ENCODE measurements around the gene ZNRF3. TPM values are rescaled to one million over a fixed set of nuclear protein-coding genes. Genes with fewer than 3 reads are reported as not detected.
"Not testable (repeated sequence)": the region's sequence is repeated elsewhere in the genome, so short reads cannot be mapped to it uniquely, and the experiment has no call there.

The ZNRF3 gene
- total RNA-seq, 1 donor from 2014 or later: 12.4 TPM

DNA sequence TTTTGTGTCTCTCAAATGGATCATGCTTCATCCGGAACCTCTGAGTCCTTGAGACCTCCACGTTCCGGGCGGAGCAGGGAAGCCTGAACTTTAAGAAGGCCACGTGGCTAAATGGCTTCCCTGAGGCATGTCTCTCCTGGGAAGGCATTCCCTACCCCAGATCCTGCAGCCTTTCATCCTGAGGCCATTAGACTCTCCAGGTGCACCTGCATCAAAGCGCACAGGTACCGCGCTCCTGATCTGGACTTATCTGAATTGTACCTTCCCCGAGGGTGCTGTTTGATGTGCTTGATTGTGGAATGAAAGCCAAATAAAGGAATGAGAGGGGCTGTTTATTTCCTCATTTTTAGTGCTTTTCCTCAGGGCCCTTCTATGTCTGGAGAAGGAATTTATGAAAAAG, 155.8 kb downstream of the ZNRF3 start:
- no peak for DNase-seq

- not testable (repeated sequence) for DNase-seq
These were observed 156.3 kb downstream of the ZNRF3 start for GRCh38 chr22:29039684-29040083.

GRCh38 chr22:29040385-29041275, 157.3 kb downstream of the ZNRF3 start:
- peak; percentile 93 for DNase-seq

DNA sequence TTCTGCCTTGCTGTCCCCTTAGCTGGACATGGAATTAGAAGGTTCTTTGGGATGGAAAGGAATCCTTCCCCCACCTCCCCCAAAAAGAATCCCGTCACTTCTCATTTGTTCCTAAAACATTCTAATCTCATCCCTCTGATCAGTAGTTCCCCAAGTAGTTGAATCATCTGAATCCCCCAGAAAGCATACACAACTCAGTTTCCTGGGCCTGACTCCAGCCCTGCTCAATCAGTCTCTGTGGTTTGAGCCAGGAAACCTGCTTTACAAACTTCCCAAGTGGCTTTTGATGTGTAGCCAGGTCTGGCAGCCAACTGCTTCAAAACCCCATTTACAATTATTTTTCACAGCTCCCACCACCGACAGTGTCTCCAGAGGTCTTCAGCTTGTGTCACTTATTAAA, 158.0 kb downstream of the ZNRF3 start:
- DNase-seq: peak; percentile 59

- DNase-seq: no peak
These were observed 160.7 kb downstream of the ZNRF3 start for GRCh38 chr22:29043906-29044575.

DNA sequence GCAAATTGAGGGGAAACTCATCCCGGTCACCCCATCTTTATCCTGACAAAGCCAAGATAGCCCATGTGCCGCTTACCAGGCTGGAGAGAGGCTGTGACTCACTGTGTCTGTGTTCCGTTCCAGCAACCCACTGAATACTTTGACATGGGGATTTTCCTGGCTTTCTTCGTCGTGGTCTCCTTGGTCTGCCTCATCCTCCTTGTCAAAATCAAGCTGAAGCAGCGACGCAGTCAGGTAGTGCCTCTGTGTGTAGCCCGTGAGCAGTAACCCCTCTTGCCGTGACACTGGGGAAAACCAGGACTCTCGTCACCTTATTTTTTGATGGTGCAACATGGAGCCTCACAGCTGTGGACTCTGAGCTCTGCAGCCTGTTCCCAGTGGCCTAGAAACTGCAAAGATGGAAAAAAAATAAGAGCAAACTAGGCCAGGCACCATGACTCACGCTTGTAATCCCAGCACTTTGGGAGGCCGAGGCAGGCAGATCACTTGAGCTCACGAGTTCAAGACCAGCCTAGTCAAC, 161.3 kb downstream of the ZNRF3 start:
- DNase-seq: no peak

GRCh38 chr22:29048822-29049654, 165.7 kb downstream of the ZNRF3 start:
- DNase-seq: no peak

- DNase-seq: no peak
These were observed 166.4 kb downstream of the ZNRF3 start for GRCh38 chr22:29049655-29050263.

- DNase-seq: peak; percentile 40
These were observed 167.1 kb downstream of the ZNRF3 start for GRCh38 chr22:29050457-29050856.

DNA sequence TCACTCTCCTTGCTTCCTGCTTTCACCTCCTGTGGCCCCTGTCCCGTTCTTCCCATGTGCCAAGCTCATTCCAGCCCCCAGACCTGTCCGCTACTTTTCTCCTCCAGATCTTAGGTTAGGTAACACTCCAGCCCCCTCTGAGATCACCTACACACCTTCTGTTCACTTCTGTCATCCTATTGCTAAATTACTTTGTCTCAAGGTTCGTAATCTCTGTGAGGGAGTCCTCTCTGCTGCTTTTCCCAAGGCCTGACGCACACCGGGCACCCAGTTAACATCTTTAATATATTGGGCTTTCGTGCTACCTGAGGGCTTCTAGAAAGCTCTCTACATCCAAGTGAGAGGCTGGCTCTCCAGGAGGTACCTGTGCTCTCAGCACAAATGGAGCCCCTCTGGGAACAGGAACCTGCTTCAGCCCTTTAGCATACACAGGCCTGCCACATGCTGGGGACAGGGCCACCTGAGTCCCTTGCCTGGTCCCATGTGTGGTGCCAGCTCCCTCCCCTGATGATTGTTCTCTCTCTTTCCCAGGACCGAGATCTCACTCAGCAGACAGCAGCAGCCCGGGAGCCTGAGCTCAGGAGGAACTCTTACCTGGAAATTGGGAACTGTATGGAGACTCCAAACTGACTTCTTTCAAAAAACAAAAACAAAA, 169.8 kb downstream of the ZNRF3 start:
- no peak for DNase-seq

DNA sequence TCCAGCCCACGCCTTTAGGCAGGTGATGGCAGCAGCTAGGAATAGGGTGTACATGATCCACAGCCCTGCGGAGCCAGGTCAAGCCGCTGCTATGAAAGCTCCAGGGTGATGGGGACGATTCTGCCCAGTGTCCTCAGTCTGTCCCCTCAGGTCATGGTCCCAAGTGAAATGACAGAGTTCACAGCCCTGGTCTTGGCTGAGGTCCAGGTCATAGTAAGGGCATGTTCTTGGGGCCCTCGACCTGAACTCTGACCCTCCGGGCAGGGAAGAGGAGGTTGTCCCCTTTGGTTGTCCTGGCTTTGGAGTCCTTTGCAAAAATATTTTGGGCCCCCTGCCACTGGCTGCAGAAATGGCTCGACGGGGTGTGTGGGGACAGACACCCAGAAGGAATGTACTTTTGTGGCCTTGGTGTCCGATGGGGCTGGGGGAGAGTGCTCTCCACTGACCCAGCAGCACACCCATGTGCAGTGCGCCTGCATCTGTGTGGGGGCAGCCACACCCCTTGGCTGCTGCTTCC, 170.9 kb downstream of the ZNRF3 start:
- DNase-seq: no peak

DNA sequence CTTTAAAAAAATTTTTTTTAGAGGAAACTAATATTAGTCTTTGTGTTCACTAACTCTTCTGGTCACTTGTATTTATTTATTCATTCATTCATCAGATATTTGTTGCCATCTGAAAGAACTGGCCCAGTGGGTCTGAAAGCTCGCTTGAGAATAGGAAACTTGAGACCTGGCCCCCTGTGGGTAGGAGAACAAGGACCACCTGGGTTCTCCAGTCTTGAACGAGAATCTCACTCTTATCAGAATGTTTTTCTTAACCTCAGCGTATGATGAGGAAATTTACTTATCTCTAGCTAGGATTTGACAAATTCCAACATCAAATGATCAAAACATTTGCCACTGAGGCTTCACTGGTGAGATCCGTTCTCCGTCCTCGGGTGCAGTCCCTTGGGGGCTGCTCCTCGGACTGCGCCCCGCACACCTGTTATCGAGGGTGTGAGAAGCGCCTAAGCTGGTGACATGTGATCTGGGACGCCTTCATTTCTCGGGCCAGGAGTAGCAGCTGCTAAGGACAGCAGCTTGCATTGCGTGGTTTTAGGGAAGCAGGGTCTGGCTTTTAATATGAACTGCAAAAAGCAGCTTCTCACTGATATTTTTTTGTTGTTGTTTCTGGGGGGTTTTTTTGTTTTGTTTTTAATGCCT, 171.9 kb downstream of the ZNRF3 start:
- DNase-seq: peak; percentile 86

DNA sequence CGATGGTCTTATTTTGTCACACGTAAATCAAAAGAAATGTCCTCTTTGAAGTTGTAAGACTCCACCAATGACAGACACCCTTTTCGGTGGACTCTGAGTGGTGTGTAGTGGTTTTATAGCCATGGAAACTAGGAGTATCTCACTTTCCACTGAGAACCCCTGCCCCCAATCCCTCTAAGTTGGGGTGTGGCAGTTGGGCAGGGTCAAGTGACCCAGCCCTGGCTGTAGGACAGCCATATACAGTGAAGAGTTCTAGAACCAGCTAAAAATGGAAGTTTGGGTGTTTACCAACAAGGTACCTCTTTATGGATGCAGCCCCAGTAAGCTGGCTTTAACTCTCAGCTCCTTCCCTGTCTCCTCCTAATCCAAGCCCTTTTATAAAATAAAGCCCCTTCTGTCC, 173.1 kb downstream of the ZNRF3 start:
- DNase-seq: no peak

GRCh38 chr22:29060251-29060869, 177.0 kb downstream of the ZNRF3 start:
- DNase-seq: no peak

GRCh38 chr22:29060931-29061330, 177.6 kb downstream of the ZNRF3 start:
- no peak for DNase-seq

GRCh38 chr22:29061773-29062172, 178.4 kb downstream of the ZNRF3 start, which contains the start of gene C22orf31:
Gene C22orf31 (minus strand): TSS chr22:29061831. CDS start chr22:29061792, 39 bp downstream.
- no peak for DNase-seq

DNA sequence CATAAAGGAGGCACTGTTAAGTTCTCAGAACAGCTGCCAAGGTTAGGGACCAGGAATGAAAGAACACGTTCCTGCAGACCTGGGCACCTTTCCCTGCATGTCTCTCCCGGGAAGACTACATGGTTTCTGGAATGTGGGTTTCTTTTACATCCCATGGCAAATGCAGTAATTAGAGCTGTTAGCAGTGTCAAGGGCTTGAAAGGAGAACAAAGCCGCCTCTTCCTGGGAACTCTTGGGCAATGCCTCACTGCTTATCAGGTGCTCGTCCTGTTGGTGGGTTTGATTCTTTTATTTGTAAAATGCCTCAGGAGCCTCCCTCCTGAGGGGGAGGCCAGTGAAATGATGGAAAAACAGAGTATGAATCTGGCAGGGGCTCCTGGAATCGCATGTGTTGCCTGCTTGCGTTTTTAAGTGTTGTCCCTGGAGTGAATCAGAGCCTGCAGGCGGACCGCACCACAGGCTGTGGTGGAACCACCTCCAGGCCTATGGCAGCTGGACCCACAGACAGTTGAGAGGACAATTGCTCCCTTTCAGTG, 179.0 kb downstream of the ZNRF3 start:
- peak; percentile 55 for DNase-seq

DNA sequence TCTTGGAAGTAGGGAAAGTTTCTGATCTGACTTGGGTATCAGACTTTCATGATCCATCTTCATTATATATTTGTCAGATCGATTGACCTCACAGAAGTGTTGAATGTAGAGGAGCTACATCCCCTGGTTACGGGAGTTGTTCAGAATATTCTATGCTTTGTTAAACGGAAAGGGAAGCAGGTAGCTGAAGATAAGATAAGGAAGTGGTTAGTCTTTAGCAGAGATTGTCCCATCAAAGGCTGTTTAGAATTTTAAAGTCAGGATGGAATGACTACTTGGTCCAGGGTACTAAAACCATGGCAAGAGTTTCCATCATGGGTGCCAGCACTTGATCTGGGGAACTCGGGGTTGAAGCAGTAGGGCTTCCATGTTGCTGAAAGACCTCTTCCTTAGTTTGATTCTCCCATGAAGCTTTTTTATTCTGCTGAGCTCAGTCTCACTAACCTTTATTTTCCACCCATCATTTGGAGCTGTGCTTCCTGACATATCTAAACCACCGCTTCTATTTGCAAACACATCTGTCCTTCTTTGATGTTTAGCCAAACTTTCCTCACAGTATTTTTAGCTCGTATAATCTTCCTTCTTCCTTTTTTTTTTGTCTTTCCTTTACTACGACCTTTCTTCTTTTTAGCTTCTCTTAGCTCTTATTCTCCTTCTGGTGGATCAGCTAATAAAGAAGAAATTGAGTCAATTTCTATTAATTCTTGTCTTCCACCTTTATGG, 182.3 kb downstream of the ZNRF3 start:
- DNase-seq: no peak

DNA sequence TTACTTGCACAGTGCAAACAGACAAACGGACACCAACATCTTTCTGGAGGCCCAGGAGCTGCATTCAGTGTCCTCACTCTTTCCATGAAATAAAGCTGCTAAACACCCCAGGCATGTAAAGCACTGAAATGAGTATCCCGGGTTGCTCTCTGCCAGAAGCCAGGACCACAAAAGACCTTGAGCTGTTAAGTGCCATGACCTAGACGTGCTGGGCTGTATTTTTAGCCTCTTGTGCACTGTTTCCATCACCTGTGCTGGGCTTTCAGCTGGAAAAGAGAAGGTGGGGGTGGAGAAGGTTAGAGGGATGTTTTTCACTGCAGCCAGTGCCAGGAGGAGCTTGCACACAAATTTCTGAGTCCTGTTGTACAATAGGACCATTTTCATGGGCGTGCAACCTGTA, 186.1 kb downstream of the ZNRF3 start:
- peak; percentile 54 for DNase-seq

Measured in tongue (tissue), 2 donors.